ENCODE results near the gene DHRS9.
"Not testable (repeated sequence)": the region's sequence is repeated elsewhere in the genome, so short reads cannot be mapped to it uniquely, and the experiment has no call there.

The DHRS9 gene

DNA sequence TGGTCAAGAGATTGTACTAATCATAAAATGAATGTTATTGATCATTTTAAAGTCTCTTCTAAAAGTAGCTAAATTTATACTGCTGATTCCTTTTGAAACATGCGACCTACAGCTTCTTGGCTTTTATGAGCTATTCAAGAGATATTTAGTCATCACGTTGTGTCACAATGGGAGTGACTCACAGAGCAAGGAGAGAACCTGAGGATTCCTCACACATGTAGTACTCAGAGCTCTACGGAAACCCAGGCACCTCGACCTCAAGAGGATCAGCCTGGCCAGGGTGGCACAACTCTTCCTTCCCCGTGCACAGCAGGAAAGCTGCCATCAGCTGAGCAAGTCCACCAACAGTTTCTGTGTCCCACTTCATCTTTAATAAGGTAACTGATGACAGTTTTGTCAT lies at the start of gene DHRS9:
TSS of gene DHRS9 (plus strand) at position 223 of the 400 bp plus-strand sequence. CDS start 12,019 bp downstream, outside the sequence.
- peak; percentile 96 for FAIRE-seq
- peak; percentile 93 for DNase-seq (ENCODE audit: low spot score)

DNA sequence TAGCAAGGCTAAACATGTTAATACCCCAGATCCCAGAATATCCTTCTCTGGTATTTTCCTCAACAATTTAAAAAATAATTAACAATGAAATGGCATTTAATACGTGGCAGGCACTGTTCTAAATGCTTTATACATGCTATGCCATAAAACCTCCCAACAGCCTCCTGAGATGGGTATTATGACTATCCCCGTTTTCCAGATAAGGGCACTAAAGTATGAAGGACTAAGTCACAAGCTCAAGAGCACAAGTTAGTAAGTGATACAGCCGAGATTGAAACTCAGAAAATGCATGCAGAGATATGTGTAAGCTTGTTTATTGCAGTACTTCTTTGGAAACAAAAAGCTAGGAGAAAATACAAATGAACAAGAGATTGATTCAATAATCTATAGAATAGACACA lies 46.2 kb upstream of the DHRS9 start:
- FAIRE-seq (no peak), DNase-seq (ENCODE audit: low spot score) (no peak)

GRCh38 chr2:169026056-169026455 lies 43.3 kb upstream of the DHRS9 start:
- no peak for DNase-seq (ENCODE audit: low spot score)
- FAIRE-seq, result no peak

DNA sequence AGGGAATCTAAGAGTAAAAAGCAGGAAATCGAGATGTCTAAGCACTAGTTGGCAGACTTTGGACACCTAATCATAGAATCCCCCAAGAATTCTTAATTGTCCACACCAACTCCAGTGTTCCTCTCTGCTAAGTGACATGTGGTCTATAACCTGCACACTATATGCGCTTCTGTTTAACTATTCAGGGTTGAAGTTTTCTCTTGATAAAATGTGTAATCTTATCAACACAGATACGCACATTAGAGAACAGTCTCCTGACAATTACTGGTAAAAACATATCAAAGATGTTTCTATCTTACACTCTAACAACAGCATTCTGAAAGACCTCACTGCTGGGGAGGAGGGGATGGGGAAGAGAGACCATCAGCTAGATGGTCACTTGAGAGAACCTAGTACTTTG lies 42.1 kb upstream of the DHRS9 start:
- DNase-seq (ENCODE audit: low spot score) (no peak), FAIRE-seq (no peak)

DNA sequence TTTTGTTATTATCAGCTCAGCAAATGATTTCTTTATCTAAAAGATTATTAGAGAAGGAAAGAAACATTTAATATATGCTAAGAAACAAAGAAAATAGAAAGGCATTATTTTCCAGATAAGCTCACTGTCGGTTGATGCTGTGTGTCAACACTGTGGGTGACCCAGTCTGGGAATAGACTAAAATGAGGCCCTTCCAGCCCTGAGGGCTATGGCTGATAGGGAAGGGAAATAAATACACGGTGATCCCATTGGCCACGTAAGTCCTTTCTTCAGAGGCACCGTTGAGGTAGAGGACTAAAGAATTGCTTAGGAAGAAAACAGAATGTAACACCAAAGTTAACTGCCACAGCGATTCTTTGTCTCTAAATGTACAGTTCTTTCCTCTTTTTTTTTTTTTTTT lies 40.0 kb upstream of the DHRS9 start:
- DNase-seq (ENCODE audit: low spot score), result no peak
- no peak for FAIRE-seq

DNA sequence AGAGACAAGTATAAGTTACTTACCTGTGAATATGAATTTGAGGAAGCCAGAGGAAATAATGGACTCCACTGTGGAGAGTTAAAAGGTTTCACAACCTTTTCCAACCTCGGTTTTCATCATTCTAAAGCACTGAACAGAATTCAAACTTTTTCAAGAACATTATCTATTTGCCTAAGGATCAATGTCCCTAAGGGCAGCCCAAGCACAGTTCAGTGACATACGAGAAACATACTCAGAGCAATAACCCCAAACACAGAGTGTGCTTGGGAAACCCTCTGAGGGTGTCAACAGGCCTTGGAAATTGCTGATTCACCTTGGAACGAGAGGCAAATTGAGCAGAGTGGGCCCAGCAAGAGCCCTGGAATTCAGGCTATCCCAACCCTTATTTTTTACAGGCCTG lies 38.2 kb upstream of the DHRS9 start, which contains the start of gene ABCB11:
TSS of gene ABCB11 (minus strand) at position 123 of the 400 bp plus-strand sequence. CDS start 13,199 bp downstream, outside the sequence.
- no peak for DNase-seq (ENCODE audit: low spot score)
- no peak for FAIRE-seq

DNA sequence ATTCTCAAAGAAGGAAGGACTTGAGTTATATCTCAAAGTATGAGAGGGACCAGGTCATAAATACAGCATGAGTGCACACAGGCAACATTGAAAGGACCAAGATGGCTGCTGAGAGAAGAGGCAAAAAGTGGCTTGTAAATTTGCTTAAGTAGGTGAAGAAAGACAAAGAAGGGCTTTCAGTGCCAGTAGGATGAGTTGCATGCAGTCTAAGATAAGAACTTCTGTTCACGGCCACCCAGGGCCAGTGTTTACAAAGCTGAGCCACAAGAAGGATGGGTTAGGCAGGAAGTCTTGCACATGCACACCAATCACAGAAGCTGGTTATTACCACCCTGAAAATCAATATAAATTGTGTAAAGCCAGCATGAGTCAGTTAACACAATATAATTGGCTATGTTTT lies 35.1 kb upstream of the DHRS9 start:
- DNase-seq (ENCODE audit: low spot score), result no peak
- no peak for FAIRE-seq

DNA sequence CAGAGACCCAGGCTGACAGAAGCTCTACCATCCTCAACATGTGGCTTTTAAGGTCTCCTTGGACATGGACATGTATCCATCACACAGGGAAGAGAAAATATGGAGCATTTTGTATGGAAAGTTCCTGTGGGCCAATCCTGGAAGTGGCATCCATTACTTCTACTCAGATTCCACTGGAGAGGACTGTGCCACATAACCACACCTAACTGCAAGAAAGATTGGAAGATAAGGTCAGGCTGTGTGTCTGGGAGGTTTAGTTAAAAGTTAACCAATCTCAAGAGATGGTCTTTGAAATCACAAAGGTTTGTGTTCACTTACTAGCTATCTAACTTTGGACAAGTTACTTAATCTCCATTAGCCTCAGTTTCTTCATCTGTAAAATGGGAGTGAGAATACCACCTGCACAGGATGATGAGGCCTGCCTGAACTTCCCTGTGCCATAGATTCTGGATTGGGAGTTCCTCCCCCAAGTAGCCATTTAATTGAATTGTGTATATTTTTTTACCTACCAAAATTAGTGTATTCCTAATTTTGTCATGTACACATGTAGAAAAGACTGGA lies 34.3 kb upstream of the DHRS9 start:
- DNase-seq (ENCODE audit: low spot score) (peak; percentile 19), FAIRE-seq (peak; percentile 49)

GRCh38 chr2:169035887-169036286 lies 33.5 kb upstream of the DHRS9 start:
- FAIRE-seq, result no peak
- DNase-seq (ENCODE audit: low spot score), result no peak

DNA sequence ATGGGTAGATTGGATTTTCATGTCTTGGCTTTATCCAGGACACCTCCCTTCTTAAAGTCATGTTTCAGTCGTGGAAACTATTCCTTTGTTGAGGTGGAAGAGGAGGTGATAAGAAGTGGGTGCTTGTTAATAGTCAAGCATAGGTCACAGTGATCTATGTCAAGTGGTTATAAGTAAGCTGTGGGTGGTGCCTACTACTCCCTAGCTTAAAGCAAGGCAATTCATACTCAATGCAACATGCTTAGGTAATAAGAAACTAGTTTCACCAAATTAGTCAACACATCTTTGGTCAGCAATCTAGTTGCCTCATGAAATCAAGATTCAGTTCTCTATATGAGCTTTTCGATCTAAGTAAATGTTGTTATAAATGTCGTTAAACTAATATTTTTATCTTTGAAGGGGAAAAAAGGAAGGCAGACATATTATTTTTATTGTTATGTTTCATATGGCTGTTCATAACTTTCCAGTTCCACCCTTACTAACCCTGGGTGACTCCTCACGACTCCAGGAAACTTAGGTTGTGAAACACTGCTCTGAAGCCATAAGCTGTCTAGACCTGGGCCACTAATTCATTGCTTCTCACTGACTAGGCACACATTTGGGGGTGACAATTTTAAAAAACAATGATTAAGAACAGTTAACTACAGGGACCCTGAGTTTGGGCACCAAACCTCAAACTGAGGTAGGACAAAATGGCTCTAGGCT lies 32.5 kb upstream of the DHRS9 start:
- FAIRE-seq (peak; percentile 61), DNase-seq (ENCODE audit: low spot score) (no peak)

- DNase-seq (ENCODE audit: low spot score), result peak; percentile 67
- peak; percentile 91 for FAIRE-seq
Measured at GRCh38 chr2:169038338-169038757, 31.0 kb upstream of the DHRS9 start.

DNA sequence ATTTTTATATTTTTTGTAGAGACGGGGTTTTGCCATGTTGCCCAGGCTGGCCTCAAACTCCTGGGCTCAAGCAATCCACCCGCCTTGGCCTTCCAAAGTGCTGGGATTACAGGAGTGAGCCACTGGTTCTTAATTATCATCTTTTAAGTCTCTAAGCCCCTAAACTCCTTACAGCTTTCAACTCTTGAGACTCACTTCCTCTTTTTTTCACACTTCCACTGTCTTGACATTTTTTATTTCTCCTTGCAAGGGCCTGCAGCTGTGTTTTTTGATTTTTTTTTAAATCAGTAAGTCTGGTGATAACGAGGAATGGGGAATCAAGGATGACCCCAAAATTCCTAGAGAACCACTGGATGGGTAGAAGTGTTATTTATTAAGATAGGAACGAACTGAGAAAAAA lies 29.7 kb upstream of the DHRS9 start:
- no peak for DNase-seq (ENCODE audit: low spot score)
- no peak for FAIRE-seq

GRCh38 chr2:169041594-169041993 lies 27.8 kb upstream of the DHRS9 start:
- no peak for DNase-seq (ENCODE audit: low spot score)
- no peak for FAIRE-seq

DNA sequence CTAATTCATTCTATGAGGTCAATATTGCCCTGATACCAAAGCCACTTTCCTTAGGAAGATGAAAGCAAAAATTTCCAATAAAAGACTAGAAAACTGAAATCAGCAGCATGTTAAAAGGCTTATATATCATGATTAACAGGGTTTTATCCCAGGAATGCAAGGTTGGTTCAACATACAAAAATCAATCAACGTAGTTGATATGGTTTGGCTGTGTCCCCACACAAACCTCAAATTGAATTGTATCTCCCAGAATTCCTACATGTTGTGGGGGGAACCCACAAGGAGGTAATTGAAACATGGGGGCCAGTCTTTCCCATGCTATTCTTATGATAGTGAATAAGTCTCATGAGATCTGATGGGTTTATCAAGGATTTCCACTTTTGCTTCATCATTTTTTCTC lies 26.5 kb upstream of the DHRS9 start:
- no peak for DNase-seq (ENCODE audit: low spot score)
- no peak for FAIRE-seq

DNA sequence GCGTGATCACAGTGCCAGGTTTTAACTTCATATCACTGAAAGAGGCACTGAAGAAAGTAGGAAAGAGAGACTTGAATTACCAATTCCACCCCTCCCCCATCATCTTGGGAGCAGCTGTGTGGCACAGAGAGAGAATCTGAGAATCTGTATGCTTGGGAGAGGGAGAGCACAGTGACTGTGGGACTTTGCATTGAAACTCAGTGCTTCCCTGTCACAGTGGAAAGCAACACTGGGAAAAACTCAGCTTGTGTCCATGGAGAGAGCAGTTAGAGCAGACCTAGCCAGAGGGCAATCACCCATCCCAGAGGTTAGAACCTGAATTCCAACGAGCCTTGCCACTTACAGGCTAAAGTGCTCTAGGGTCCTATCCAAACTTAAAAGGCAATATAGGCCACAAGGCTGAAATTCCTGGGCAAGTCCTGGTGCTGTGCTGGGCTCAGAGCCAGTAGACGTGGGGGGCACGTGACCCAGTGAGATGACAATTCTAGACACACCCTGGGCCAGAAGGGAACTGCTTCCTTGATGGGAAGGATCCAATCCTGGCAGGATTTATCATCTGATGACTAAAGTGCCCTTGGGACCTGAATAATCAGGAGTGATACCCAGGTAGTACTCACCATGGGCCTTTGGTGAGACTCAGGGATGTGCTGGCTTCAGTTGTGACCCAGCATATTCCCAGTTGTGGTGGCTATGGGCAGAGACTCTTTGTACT lies 22.8 kb upstream of the DHRS9 start:
- no peak for FAIRE-seq
- no peak for DNase-seq (ENCODE audit: low spot score)

- no peak for FAIRE-seq
- no peak for DNase-seq (ENCODE audit: low spot score)
Measured at GRCh38 chr2:169047256-169048250, 21.8 kb upstream of the DHRS9 start.

- no peak for FAIRE-seq
- DNase-seq (ENCODE audit: low spot score), result no peak
Measured at GRCh38 chr2:169049142-169049541, 20.2 kb upstream of the DHRS9 start.

DNA sequence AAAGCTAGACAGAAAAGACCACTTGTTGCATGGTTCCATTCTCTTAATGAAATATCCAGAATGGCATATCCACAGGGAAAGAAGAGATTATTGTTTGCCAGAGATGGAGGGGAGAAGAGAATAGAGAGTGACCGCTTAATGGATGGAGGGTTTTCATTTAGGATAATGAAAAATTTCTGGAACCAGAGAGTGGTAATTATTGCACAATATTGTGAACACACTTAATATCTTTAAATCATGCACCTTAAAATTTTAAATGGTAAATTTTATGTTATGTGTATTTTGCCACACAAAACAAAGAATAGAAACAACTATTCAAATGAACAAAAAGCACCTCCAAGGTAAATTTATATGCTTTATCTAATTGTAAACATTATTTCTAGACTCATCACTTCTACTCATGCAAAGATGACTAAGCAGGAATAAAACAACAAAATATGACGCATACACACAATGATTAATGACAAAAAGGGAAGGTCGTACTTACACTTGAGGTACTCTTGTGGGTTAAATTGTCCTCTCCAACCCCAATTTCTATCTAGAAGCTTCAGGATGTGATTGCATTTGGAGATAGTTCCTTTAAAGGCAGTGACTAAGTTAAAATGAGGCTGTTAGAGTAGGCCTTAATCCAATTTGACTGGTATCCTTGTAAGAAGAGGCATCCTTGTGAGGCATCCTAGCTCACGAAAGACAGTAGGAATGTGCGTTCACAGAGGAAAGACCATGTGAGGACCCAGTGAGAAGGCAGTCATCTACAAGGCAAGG lies 18.7 kb upstream of the DHRS9 start:
- no peak for FAIRE-seq

DNA sequence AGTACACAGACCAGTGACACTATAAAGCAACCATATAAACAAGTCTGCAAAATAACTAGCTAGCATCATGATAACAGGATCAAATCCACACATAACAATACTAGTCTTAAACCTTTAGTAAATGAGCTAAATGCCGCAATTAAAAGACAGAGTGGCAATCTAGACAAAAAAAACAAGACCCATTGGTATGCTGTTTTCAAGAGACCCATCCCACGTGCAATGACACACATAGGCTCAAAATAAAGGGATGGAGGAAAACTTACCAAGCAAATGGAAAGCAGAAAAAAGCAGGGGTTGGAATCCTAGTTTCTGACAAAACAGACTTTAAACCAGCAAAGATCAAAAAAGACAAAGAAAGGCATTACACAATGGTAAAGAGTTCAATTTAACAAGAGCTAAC lies 14.8 kb upstream of the DHRS9 start:
- not testable (repeated sequence) for DNase-seq (ENCODE audit: low spot score); FAIRE-seq

More for the DNA sequence above, 18.7 kb upstream of the DHRS9 start:
- no peak for DNase-seq (ENCODE audit: low spot score)

- DNase-seq (ENCODE audit: low spot score); FAIRE-seq: not testable (repeated sequence)
Measured at GRCh38 chr2:169064199-169064598, 5.2 kb upstream of the DHRS9 start.
